H1 (cell line): Measurements from ENCODE around the gene IFT81. TPM values are rescaled to one million over a fixed set of nuclear protein-coding genes. Genes with fewer than 3 reads are reported as not detected.

Source experiments
- CTCF ChIA-PET: fragments of 300-600 bp; sonication (Branson Sonifier 250); formaldehyde crosslinking; loops from one replicate; lab custom pipeline; 2021; ENCODE audit not compliant: partially characterized antibody; lab: Charles Lee
- POLR2A ChIA-PET: fragments of 300-600 bp; sonication (Branson Sonifier 250); formaldehyde crosslinking; loops from one replicate; lab custom pipeline; 2021; ENCODE audit warnings: inconsistent platforms; ENCODE audit not compliant: partially characterized antibody; lab: Charles Lee
- DNase-seq, 2 experiments: peaks; one replicate each; pipeline versions ENCODE4 v3.0.0 to v3.0.0-alpha.2; 2010 to 2022; ENCODE audit warnings: low spot score in 2 of 2, low read depth in 1 of 2, mixed read lengths in 1 of 2
- FAIRE-seq: peaks from 2 replicates; lab custom pipeline; 2011; peaks lifted over from hg19 to GRCh38; lab: Jason Lieb, UNC
- H2AFZ ChIP-seq: 2 replicates; pipeline ENCODE4 v1.8.1; 2012; ENCODE audit warnings: low read length, inconsistent platforms
- H2AK5ac ChIP-seq: 2 replicates; pipeline ENCODE4 v1.6.1; 2013; ENCODE audit warnings: low read depth, low read length
- H2BK120ac ChIP-seq: replicated peaks from 2 replicates; pipeline ENCODE3; 2013; ENCODE audit warnings: low read depth, low read length, inconsistent platforms
- H2BK12ac ChIP-seq: 2 replicates; pipeline ENCODE4 v1.6.1; 2013; ENCODE audit warnings: low read depth, low read length
- H2BK15ac ChIP-seq: 2 replicates; pipeline ENCODE4 v1.6.1; 2013; ENCODE audit warnings: low read length
- H2BK20ac ChIP-seq: 2 replicates; pipeline ENCODE4 v1.6.1; 2013; ENCODE audit warnings: low read length
- H2BK5ac ChIP-seq: 2 replicates; pipeline ENCODE4 v1.6.1; 2013; ENCODE audit warnings: low read depth, low read length
- H3K14ac ChIP-seq: 2 replicates; pipeline ENCODE4 v1.6.1; 2013; ENCODE audit warnings: inconsistent platforms; ENCODE audit not compliant: insufficient read length
- H3K18ac ChIP-seq: 2 replicates; pipeline ENCODE4 v1.6.1; 2013; ENCODE audit warnings: low read length; ENCODE audit errors: extremely low read depth
- H3K23ac ChIP-seq: 2 replicates; pipeline ENCODE4 v1.6.1; 2013; ENCODE audit warnings: inconsistent platforms; ENCODE audit not compliant: insufficient read length
- H3K23me2 ChIP-seq: 2 replicates; pipeline ENCODE4 v1.6.1; 2013; ENCODE audit warnings: low read depth, low read length
- H3K27ac ChIP-seq: 2 replicates; pipeline ENCODE4 v1.6.1; 2011; ENCODE audit warnings: low read depth, low read length, inconsistent platforms
- H3K27me3 ChIP-seq, 4 experiments: replicated peaks in 1 of 4; 1 replicate in 1 of 4; 2 replicates in 3 of 4; pipeline versions ENCODE4 v1.6.1 to v1.8.1; 2011 to 2013; ENCODE audit warnings: low read length in 3 of 4, mild to moderate bottlenecking in 3 of 4, inconsistent platforms in 2 of 4, mixed read lengths in 2 of 4, moderate library complexity in 1 of 4; ENCODE audit not compliant: control insufficient read depth in 3 of 4, insufficient read depth in 3 of 4; ENCODE audit errors: extremely low read depth in 1 of 4
- H3K36me3 ChIP-seq, 4 experiments: 2 replicates each; pipeline versions ENCODE4 v1.6.1 to v1.8.1; 2011 to 2013; ENCODE audit warnings: mild to moderate bottlenecking in 4 of 4, low read length in 3 of 4, moderate library complexity in 2 of 4, control low read depth in 1 of 4, inconsistent platforms in 1 of 4; ENCODE audit not compliant: insufficient read depth in 4 of 4, control insufficient read depth in 2 of 4
- H3K4ac ChIP-seq: replicated peaks from 2 replicates; pipeline ENCODE3; 2013; ENCODE audit warnings: low read length, low read depth, mixed read lengths, inconsistent platforms; ENCODE audit not compliant: insufficient read length
- H3K4me1 ChIP-seq, 4 experiments: replicated peaks in 1 of 4; 1 replicate in 1 of 4; 2 replicates in 3 of 4; pipeline versions ENCODE4 v1.6.1 to v1.8.1; 2011 to 2013; ENCODE audit warnings: low read length in 3 of 4, inconsistent platforms in 2 of 4, mixed read lengths in 1 of 4; ENCODE audit not compliant: insufficient read depth in 4 of 4, control insufficient read depth in 3 of 4
- H3K4me2 ChIP-seq, 2 experiments: 2 replicates each; pipeline versions ENCODE4 v1.6.1 to v1.8.1; 2011 to 2013; ENCODE audit warnings: low read depth in 2 of 2, low read length in 2 of 2, control low read depth in 1 of 2, inconsistent platforms in 1 of 2, mild to moderate bottlenecking in 1 of 2; ENCODE audit not compliant: insufficient read depth in 1 of 2
- H3K4me3 ChIP-seq, 4 experiments: fragments of 200-600, 300-600 bp in 1 of 4; sonication (generic), shearing (Covaris generic), sonication (Bioruptor Twin) in 1 of 4; 2 replicates each; pipeline versions ENCODE4 v1.5.1 to v1.8.1; 2011 to 2016; ENCODE audit warnings: low read length in 4 of 4, low read depth in 3 of 4, control low read depth in 2 of 4, inconsistent platforms in 2 of 4, mild to moderate bottlenecking in 2 of 4, mixed read lengths in 1 of 4, moderate library complexity in 1 of 4; ENCODE audit not compliant: insufficient read depth in 2 of 4; ENCODE audit errors: extremely low read depth in 1 of 4
- H3K56ac ChIP-seq: replicated peaks from 2 replicates; pipeline ENCODE3; 2013; ENCODE audit warnings: low read depth, mild to moderate bottlenecking, mixed read lengths, low read length, inconsistent platforms; ENCODE audit not compliant: insufficient read length
- H3K79me1 ChIP-seq: 2 replicates; pipeline ENCODE4 v1.6.1; 2013; ENCODE audit warnings: low read depth, low read length, control low read depth
- H3K79me2 ChIP-seq, 2 experiments: 2 replicates each; pipeline versions ENCODE4 v1.6.1 to v1.8.1; 2012 to 2013; ENCODE audit warnings: low read length in 2 of 2, mild to moderate bottlenecking in 2 of 2, inconsistent platforms in 1 of 2; ENCODE audit not compliant: insufficient read depth in 2 of 2, control insufficient read depth in 1 of 2
- H3K9ac ChIP-seq, 4 experiments: replicated peaks in 1 of 4; 1 replicate in 1 of 4; 2 replicates in 3 of 4; pipeline versions ENCODE4 v1.6.1 to v1.8.1; 2011 to 2013; ENCODE audit warnings: low read depth in 3 of 4, low read length in 3 of 4, control low read depth in 2 of 4, mild to moderate bottlenecking in 2 of 4, moderate library complexity in 2 of 4, inconsistent platforms in 1 of 4; ENCODE audit errors: extremely low read depth in 1 of 4
- H3K9me3 ChIP-seq, 2 experiments: 2 replicates each; pipeline versions ENCODE4 v1.6.1 to v1.8.1; 2012 to 2013; ENCODE audit warnings: mild to moderate bottlenecking in 2 of 2, moderate library complexity in 2 of 2, control low read depth in 1 of 2, inconsistent platforms in 1 of 2, low read depth in 1 of 2, low read length in 1 of 2, mixed read lengths in 1 of 2; ENCODE audit not compliant: insufficient read depth in 2 of 2
- H4K20me1 ChIP-seq, 2 experiments: replicated peaks in 1 of 2; 2 replicates each; pipeline versions ENCODE3 to v1.8.1; 2011 to 2013; ENCODE audit warnings: inconsistent platforms in 2 of 2, low read length in 2 of 2, mild to moderate bottlenecking in 1 of 2; ENCODE audit not compliant: insufficient read depth in 2 of 2, control insufficient read depth in 1 of 2
- H4K5ac ChIP-seq: 2 replicates; pipeline ENCODE4 v1.6.1; 2013; ENCODE audit warnings: low read length, low read depth, mixed read lengths, inconsistent platforms; ENCODE audit not compliant: insufficient read length
- H4K8ac ChIP-seq: 2 replicates; pipeline ENCODE4 v1.8.0; 2013; ENCODE audit warnings: mild to moderate bottlenecking, moderate library complexity, low read length, inconsistent platforms; ENCODE audit not compliant: insufficient read depth; ENCODE audit errors: extremely low read depth
- H4K91ac ChIP-seq: replicated peaks from 2 replicates; pipeline ENCODE3; 2013; ENCODE audit warnings: low read length, mixed read lengths, inconsistent platforms; ENCODE audit not compliant: insufficient read length
- BACH1 ChIP-seq: IDR thresholded peaks from 2 replicates; pipeline ENCODE4 v1.6.1; 2012; ENCODE audit warnings: low read length, improper control_type of control experiment
- CTBP2 ChIP-seq: IDR thresholded peaks from 2 replicates; pipeline ENCODE4 v1.7.0; 2011; ENCODE audit warnings: borderline replicate concordance, mild to moderate bottlenecking, moderate library complexity, mixed read lengths, low read length; ENCODE audit not compliant: insufficient read depth, insufficient read length
- EGR1 ChIP-seq: IDR thresholded peaks from 2 replicates; pipeline ENCODE4 v1.6.1; 2011; ENCODE audit warnings: low read depth, low read length, borderline replicate concordance
- GTF2F1 ChIP-seq: IDR thresholded peaks from 2 replicates; pipeline ENCODE4 v1.6.1; 2012; ENCODE audit warnings: low read depth, low read length, improper control_type of control experiment, borderline replicate concordance
- HDAC6 ChIP-seq: IDR thresholded peaks from one replicate; pipeline ENCODE4 v1.7.1; 2012; ENCODE audit warnings: low read depth, mild to moderate bottlenecking, inconsistent platforms, low read length, moderate library complexity
- MAX ChIP-seq: IDR thresholded peaks from 2 replicates; pipeline ENCODE4 v1.6.1; 2012; ENCODE audit warnings: inconsistent platforms
- PHF8 ChIP-seq: fragments of 200-600 bp; sonication (generic); conservative IDR thresholded peaks from 2 replicates; pipeline ENCODE4 v1.7.1; 2012; ENCODE audit warnings: low read depth, mild to moderate bottlenecking, inconsistent platforms, low read length, moderate library complexity
- RAD21 ChIP-seq, 2 experiments: IDR thresholded peaks in 1 of 2; conservative IDR thresholded peaks in 1 of 2; 2 replicates each; pipeline ENCODE4 v1.6.1; 2011; ENCODE audit warnings: low read depth in 2 of 2, low read length in 2 of 2, improper control_type of control experiment in 1 of 2, inconsistent platforms in 1 of 2, mild to moderate bottlenecking in 1 of 2, moderate library complexity in 1 of 2
- RNF2 ChIP-seq: fragments of 200-900, 300-1000 bp; sonication (generic); IDR thresholded peaks from 2 replicates; pipeline ENCODE4 v1.7.1; 2016; ENCODE audit warnings: borderline replicate concordance, low read depth, mild to moderate bottlenecking, antibody characterized with exemption, low read length; ENCODE audit not compliant: poor library complexity, severe bottlenecking; ENCODE audit errors: missing control alignments
- SUZ12 ChIP-seq: fragments of 200-600 bp; sonication (generic); IDR thresholded peaks from 2 replicates; pipeline ENCODE4 v1.6.1; 2012; ENCODE audit warnings: mild to moderate bottlenecking, inconsistent platforms, low read length, moderate library complexity, mixed read lengths
- USF2 ChIP-seq: IDR thresholded peaks from 2 replicates; pipeline ENCODE4 v1.6.1; 2011; ENCODE audit warnings: low read length, improper control_type of control experiment
- ZNF274 ChIP-seq: IDR thresholded peaks from 2 replicates; pipeline ENCODE4 v1.7.0; 2012; ENCODE audit warnings: low read length, borderline replicate concordance; ENCODE audit errors: extremely low read depth
- WGBS, 2 experiments: shearing (Covaris generic) in 1 of 2; methylation state at CpG; one replicate each; pipeline versions ENCODE4 v1.1.6 to v1.1.7; 2013 to 2015; ENCODE audit warnings: low lambda C conversion rate in 2 of 2, mixed read lengths in 2 of 2, inconsistent platforms in 1 of 2, low coverage in 1 of 2, missing lambda C conversion rate in 1 of 2; ENCODE audit not compliant: insufficient replicate concordance in 2 of 2, insufficient coverage in 1 of 2, insufficient read length in 1 of 2; ENCODE audit errors: extremely low coverage in 1 of 2, missing lambda C conversion rate in 1 of 2; 5-methylcytosine and 5-hydroxymethylcytosine counted together
- polyA plus RNA-seq, 7 experiments: library from polyadenylated mRNA; depleted of rRNA in 3 of 7; stranded (reverse) in 5 of 7; unstranded in 2 of 7; fragments of >200 nt in 5 of 7; fragments of 200-250 nt in 2 of 7; gene quantifications; 1 replicate in 5 of 7; 2 replicates in 1 of 7; 4 replicates in 1 of 7; pipeline versions ENCODE4 v1.2.1 to v1.2.3, GENCODE V29; 2011 to 2013; ENCODE audit warnings: missing spikeins in 2 of 7, mixed read lengths in 2 of 7
- total RNA-seq: library from RNA; stranded (reverse); fragmentation: NEBNext Ultra II Directional; extraction: Animal tissue kit (Norgen Biotek cat#: 25700); gene quantifications from 2 replicates; pipeline ENCODE4 v1.2.1, GENCODE V29; 2021

The IFT81 gene
- total and polyA plus RNA-seq, 2 of the 8 experiments (the other 6 are each of a cell fraction or from before 2014, with no cell fraction given) = 4.1 to 14.5 TPM

GRCh38 chr12:110077800-110078199 lies 46.4 kb upstream of the IFT81 start:
- POLR2A ChIA-PET = no interaction called here
- Histone ChIP-seq H2BK12ac (no peak overlapping the region), H3K23me2 (no peaks in the 10 kb centered on the region), H4K20me1 (no peaks in the 10 kb centered on the region), H3K27me3 (no peaks in the 10 kb centered on the region), H2BK20ac (no peak overlapping the region), H3K4ac (no peak overlapping the region), H4K5ac (no peak overlapping the region), H2BK5ac (no peak overlapping the region), H3K4me2 (no peak overlapping the region), H3K79me1 (no peaks in the 10 kb centered on the region), H3K4me3 (no peak overlapping the region), H3K14ac (no peak overlapping the region), H2AK5ac (no peak overlapping the region), H2BK15ac (no peak overlapping the region), H3K23ac (no peak overlapping the region), H3K56ac (no peak overlapping the region), H3K4me1 (no peaks in the 10 kb centered on the region; a peak in 1 of 7 replicates), H4K8ac (no peak overlapping the region), H4K91ac (no peak overlapping the region), H3K27ac (no peak overlapping the region), H3K9ac (no peak overlapping the region), H3K9me3 (no peaks in the 10 kb centered on the region), H2AFZ (no peak overlapping the region), H2BK120ac (no peak overlapping the region), H3K36me3 (no peaks in the 10 kb centered on the region), H3K18ac (no peak overlapping the region), H3K79me2 (no peaks in the 10 kb centered on the region)
- WGBS, 2 experiments = 86% methylated on average over 4 of the region's 4 CpGs; no CpG with 5 or more reads in 1 of the 2 experiments
- CTCF ChIA-PET = interaction anchor here (0.6 kb wide), 1 partner anchor 353 kb away, joined by 3 read pairs; no protein-coding TSS in a partner anchor
- FAIRE-seq (no peak), DNase-seq (no peak)
- no peak for TF ChIP-seq RNF2
- no peak for TF ChIP-seq PHF8
- no peak for TF ChIP-seq ZNF274
- TF ChIP-seq HDAC6 = no peak
- TF ChIP-seq EGR1 = no peak
- no peak for TF ChIP-seq SUZ12
- TF ChIP-seq USF2 = no peak
- TF ChIP-seq CTBP2 = no peak
- no peak for TF ChIP-seq GTF2F1
- TF ChIP-seq MAX = no peak
- TF ChIP-seq RAD21 (IDR thresholded peaks at IDR 0.05 in 1 of 2, conservative IDR thresholded peaks at IDR 0.05 in 1 of 2; ENCODE audit: low read depth in 2 of 2, low read length in 2 of 2) = no peak
- TF ChIP-seq BACH1 = no peak
